HG02571 (cell line): ENCODE measurements around the gene KCNQ2.

ENCODE experiments used
- ATAC-seq: cut with Tn5 transposase; IDR thresholded peaks from one replicate; pipeline ENCODE4 v1.9.1; 2021; ENCODE audit warnings: mild to moderate bottlenecking, moderate library complexity; ENCODE audit not compliant: unreplicated experiment

Gene KCNQ2

DNA sequence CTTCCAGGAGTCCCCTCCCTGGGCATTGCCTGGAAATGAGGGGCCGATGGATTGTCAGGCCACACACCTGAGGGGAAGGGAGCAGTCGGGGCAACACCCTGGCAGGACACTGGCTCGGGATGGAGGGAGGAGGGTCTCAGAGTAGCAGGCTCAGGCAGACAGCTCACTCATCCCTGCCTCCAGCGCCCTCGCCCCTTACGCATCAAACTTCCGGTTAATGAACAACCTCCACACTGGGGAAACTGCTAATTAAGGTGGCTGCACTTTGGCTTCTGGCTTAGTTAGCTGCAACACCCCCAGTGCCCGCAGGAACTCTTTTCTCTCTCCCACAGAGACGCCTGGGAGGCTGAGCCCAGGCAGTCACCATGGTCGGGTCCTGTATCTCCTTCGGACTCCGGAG is 98.0 kb downstream of the KCNQ2 start:
- no peak for ATAC-seq

DNA sequence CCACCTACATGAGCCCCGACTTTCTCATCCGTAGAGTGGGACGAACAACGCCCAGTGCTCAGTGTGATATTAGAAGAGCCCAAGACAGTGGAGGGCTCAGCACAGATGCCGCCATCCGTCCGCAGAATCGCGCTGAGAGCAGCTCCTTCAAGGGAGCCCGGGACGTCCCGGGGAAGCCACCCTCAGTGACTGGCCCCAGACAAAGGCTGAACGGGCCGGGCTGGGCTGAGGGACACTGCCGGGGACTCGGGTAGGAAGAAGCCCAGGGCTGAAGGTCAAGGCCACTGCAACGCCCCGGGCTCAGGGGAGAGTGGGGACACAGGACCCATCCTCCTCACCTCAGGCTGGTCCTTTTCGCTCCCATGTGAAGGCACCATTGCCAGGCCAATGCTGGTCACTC is 98.5 kb downstream of the KCNQ2 start:
- ATAC-seq: no peak

DNA sequence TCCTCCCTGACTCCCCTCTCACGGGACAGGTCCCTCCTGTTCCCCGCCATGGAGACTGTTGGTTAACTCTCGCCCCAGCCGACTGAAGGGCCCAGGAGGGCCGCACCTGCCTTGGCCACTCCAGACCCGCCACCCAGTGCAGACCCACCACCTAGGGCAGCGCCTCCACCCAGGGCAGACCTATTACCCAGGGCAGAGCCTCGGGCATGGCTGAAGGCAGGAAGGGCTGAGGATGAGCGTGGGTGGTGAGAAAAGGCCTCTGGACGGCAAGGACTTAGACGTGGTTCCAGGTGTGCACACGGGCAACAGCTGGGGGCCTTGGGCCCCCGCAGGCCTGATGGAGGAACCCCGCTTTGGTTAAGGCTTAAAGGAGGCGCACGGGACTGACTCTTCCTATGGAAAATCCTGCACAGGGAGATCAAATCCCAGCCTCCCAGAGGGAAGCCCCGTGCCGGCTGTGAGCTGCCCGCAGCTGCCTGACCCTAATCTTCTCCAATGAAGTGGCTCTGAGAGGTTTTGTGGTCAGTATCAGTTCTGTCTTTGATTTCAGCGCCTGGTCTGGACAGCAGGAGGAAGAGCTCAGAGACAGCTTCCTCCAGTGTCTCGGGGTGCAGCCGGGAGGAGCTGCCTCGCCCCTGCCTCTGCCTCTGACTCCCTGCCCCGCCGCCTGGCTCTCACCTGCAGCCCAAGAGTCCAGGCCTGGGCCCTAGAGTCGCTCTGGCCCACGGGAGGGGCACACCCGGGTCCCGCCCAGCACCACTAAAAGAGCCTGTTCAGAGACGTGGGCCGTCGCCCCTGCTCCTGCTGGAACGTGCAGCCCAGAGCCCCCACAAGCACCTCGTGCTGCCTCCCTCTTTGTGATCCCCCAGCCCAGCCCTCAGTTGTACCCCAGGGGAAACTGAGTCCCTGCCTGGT is 99.2 kb downstream of the KCNQ2 start:
- ATAC-seq: no peak

DNA sequence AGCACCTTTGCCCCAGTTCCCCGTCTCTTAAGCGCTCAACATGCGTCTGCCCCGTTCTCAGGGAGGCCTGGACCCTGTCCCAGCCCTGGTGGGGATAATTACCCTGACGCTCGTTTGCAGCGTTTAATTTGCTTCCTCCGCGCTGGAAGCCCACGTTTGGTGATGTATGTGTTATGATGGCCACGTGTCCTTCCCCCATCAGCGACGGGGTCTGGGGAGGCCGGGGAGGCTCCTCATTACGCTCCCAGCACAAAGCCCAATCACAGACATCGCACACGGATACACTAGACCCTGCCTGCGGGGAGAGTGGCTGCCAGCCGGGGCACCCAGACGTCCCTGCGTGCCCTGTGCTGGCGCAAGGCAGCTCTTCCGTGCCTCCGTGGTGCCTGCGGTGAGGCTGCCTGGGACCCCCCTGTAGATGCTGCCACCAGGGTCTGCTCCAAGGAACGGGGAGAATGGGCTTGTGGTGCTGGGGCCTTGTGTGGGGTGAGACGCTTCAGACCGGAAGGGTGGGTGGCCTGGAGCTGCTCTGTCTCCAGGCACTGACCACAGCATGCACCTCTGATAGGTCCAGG is 101.1 kb downstream of the KCNQ2 start:
- ATAC-seq: no peak

DNA sequence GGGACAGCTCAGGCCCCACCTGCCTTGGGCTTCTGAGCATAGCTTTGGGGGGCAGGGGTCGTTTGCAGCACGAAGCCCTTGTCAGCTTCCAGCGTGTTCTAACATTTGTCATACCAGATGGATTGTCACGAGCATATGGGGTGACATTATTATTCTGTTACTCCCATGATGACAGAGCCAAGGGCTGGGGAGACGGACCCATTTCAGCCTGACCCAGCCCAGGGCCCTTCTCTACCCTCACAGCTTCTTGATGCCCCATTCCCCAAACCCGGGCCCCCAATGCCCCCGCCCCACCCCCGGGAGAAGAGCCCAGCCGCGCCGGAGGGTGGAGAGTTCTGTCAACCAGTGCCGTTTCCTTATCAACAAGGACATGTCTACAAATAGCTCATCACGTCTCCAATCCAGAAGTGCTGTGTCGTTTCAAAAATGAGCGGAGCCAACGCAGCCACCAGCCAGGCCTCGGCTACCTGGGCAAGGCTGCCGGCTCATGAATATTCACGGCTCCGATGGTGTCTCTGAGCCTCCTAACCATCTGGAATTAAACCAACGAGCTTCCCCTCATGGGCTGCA is 101.8 kb downstream of the KCNQ2 start:
- ATAC-seq: no peak

DNA sequence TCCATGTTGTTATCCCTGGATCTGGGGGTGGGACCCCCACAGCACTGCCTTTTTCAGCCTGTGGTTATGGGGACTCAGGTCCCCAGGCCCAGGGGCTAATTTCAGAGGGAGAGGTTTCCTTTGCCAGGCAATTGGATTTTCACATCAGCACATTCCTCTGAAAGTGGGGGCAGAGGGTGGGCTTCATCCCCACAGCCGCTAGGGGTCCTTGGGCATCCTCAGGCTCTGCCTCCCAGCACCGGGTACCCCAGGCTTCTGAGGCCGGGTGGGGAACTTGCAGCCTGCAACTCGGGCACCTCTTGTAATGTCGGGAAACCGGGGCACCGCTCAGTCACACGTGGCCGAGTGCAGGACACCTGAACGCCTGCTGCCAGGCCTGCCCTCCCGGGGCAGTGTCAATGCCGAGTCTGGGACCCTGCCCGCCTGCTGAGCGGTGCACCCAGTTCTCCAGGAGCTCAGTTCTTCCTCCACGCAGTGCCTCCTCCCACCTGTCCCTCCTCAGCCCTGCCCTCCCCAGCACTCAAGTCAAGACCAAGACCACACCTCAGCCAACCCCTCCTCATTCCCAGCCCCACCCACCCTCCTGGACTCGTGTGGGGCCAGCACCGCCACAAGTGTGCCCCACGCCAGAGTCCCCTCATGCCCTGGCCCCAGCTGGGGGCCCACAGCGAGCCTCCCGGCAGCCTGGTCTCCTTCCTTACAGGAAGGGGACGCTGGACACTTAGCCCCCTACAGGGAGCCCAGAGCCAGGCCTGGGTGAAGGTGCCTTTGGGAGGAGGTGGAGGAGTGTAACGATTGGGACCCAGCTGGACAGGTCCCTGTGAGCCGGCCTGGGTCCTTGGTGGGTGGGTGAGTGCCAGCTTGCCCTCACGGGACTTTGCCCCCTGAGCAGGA is 102.5 kb downstream of the KCNQ2 start:
- ATAC-seq: no peak

DNA sequence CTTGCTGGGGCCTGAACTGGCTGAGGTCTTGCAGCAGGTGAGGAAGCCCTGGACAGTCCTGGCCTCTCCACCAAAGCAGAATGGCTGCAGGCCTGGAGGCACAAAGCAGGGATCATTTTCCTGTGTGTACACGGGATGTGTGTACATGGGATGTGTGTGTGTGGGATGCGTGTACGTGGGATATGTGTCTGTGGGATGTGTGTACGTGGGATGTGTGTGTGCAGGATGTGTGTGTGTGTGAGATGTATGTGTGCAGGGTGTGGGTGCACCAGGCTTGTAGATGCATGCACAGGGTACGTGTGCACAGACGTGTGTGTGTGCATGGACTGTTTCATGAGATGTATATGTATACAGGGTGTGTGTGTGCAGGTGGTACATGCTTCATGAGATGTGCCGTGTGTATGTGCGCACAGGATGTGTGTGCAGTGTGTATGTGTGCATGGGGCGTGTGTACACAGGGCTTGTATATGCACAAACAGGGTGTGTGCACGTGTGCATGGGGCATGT is 103.4 kb downstream of the KCNQ2 start:
- ATAC-seq: no peak

DNA sequence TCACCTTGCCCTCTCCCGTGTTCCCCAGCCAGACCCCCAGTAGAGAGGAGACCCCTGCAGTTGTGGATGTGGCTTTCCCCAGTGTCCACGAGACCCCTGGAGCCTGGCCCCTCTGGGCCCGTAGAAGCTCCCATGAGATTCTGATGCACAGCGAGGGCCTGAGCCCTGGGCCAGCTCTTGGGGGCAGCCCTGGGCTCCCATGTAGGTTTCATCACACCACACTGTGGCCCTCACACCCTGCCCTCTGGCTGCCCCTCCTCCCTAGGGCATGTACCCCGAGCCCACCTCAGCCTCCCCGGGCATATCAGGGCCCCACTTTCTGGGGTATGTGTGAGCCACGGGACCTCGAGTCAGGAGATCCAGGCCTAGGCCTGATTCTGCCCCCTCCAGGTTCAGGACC is 104.3 kb downstream of the KCNQ2 start:
- no peak for ATAC-seq

DNA sequence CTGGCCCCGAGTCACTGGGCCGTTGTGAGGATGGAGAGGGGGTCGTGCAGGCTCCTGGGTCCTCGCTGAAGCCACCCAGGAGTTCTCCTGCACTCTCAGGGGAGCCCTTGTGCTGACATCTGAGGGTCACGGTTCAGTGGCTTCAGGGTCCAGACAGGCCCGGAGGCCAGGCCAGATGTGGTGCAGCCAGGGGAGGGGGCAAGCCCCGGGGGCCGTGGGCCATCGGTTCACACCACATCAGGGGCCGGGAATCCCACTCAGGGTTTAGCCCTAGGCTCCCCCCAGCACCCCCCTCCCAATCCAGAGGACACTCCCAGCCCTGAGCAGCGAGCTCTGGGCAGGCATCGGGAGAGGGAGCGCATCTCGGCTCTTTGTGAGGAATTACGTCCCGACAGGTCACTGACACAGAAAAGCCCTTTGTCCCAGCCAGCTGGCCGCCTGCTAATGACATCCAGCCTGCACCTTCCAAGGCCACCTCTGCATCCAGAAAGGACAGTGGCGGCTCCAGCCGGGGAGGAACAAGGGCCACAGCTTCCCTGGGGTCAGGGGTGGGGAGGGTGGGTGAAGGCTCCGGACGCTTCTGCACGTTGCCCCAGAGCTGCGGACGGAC is 104.9 kb downstream of the KCNQ2 start:
- no peak for ATAC-seq

DNA sequence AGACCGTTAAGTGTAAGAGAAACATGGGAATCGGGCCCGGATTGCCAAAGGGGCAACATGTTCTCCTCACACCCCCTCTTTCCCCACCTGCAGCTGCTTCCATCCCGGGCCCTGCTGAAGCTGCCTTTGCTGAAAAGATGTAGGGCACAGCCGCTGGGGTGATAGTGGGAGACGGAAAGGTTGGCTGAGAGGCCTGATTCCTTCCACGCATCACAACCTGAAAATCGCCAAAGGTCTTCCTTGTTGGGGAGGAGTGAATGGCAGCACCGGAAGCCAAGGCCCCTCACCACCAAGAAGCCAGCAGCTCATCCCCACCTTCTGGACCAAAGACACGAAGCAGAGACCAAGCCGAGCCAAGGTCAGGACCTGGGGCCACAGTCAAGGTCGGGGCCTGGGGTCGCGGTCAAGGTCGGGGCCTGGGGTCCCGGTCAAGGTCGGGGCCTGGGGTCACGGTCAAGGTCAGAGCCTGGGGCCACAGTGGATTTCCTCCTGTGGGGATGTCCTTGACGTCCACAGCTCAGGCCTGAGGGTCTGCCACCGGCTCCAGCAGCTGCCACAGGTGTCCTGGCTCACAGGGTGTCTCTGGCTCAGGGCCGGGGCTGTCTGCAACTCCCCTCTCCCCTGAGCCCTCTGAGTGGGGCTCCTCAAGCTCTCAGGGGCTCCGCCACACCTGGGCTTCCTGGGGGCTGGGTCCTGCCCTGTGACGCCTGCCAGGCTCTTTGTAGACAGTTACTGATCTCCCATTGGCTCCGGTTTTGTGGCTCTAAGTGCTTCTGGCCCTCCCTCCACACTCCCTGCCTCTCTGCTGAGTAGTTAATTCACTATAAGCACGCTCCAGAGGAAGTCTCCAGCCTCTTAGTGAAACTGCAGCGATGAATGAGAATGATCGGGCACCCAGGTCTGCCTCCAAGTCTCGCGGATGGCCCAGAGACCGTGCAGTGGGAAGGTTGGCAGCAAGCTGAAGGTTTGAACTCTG is 105.8 kb downstream of the KCNQ2 start:
- ATAC-seq: no peak

DNA sequence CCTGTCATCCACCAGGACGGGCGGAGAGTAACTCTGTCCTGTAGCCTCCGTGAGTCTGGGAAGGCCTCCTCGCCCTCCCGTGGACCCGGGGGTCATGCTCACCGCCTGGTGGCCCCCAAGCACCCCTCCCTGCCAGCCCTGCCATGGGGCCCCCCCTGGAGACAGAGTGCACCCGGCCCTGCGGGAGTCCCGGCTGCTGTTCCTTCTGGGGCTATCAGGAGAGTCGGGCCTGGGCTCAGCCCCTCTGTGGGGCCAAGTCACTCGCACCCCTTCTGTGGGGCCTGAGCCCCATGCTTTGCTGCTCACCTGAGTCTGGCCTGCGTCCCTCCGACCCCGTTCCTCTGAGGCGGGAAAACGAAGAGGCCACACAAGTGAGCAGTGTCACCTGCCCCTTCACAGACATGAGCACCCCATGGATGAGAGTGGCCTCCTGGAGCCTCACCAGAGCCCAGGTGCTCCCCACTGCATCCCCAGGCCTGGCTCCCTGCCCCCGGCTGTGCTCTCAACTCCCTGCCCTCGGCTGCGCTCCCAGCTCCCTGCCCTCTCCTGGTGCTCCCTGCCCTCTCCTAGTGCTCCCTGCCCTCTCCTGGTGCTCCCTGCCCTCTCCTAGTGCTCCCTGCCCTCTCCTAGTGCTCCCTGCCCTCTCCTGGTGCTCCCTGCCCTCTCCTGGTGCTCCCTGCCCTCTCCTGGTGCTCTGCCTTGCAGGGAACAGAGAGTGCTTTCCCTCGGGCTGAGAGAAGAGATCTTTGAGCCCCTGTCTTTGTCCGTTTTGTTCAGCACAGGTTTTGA is 106.7 kb downstream of the KCNQ2 start:
- no peak for ATAC-seq

DNA sequence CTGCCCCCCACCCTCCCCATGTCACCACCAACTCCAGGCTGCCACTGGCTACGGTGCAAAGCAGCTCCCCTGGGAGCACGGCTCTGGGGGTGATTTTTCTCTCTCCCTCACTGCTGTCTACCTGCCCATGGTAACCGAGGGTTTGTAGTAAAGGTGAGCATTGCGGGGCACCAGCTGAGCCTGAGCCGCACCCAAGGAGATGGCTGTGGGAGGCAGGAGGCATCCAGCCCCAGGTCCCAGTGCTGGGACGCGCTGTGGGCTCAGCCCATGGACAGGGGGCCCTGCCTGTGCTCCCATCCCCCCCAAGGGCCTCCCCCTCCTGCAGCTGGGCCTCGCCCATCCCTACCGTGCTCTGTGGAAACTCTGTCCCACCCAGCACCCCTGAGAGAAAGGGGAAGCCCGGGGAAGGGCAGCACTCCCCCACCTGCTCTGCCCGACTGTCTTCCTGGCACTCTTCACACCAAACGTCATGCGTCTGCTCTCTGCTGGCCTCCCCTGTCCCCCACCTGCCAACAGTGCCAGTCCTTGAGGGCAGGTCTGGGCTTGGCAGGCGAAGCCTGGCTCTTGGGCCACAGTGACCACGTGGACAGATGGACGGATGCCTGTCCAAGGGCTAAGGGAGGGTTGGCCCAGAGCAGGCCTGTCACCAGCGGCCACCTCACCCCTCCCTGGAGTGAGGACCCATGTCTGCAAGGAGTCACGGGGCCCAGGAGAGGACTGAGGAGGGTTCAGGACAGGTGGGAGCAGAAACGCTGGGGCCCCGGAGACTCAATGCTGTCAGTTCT is 107.5 kb downstream of the KCNQ2 start:
- ATAC-seq: no peak

DNA sequence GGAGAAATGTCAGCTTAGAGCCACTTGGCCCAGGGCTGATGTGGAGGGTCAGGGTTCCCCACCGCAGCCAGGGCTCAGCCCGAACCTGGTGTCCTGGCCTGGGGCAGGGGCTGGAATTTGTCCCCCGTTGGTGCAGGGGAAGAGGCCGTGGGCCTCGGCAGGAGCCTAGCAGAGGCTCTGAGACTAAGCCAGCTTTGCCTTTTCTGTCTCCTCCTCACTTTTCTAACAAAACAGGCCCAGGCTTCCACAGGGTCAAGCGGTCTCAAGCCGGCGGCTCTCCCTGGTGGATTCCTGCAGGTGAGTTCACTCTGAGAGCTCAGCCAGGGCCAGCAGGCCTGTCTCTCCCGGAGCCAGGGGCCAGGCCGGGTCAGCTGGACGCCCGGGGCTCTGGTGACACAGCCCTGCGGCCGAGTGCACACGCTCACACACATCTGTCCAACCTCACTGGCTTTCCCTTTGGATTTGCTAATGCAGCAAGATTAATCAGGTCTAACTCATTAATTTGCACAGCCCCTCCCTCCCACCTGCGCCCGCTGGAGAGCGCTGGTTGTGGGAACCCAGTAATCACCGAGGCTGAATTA is 108.4 kb downstream of the KCNQ2 start:
- no peak for ATAC-seq

DNA sequence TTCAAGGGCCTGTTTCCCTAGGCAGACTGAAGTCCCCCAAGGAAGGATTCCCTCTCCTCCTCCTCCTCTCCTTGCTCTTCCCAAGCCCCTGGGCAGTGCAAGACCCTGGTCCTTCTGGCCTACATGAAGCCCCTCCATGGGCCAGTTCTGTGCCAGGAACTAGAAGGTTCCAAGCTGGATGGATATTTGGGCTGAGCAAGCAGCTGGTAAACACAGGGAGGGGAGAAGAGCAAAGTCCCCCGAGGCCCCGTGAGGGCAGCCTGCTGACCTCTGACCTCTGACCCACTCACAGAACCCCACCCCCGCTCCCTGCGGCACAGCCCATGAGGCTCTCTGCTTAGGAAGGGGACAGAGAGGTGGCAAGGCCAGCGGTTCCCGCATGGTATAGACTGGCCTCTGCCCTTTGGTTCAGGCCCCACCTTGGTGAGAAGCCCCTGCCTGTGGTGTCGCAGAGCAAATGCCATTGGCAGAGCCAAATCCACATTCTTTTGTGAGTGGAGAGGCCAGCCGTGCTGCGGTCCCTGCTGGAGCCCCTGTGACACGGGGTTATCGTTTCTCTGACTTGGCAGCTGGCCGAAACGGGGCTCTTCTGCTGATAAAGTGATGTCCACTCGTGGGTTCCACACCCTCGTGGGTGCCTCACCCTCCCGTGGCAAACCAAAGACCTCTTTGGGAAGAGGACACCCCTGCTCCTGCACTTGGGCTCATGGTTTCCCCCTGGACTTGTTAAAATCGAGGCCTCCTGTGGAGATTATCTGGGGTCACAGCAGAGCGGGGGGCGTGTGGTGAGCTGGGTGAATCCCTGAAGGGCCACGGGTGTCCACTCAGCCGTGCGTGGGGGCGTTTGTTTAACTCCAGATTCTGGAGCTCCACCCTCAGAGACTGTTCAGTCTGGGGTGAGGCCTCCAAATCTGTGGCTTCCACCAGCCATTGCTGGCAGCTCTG is 109.2 kb downstream of the KCNQ2 start:
- ATAC-seq: no peak

DNA sequence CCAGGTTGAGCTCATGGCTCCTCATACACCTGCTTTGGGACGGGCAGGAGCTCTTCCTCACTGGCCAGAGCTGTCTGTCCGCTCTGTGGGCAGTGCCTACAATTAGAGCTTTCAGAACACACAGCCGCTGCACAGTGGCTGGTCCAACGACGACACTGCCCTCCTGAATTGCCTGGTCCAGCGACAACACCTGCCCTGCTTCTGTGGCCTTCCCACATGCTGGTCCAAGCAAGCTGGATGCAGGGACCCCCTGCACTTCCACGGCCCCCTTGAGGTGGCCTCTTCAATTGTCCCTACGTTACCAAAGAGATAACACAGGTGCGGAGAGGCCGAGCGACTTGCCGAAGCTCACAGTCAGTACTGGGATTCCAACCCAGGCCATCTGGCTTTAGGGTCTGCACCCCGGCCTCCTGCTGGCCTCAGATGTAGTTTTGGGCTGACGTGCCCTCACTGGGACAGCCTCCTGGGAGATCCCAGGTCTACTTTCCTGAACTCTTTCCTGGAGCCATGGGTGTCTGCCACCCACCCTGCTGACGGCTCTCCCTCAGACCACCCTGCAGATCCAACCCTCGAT is 109.9 kb downstream of the KCNQ2 start:
- ATAC-seq: no peak
